PC-9 (cell line): ENCODE measurements around the gene TSPEAR. TPM values are rescaled to one million over a fixed set of nuclear protein-coding genes. Genes with fewer than 3 reads are reported as not detected.
"Not testable (repeated sequence)": the region's sequence is repeated elsewhere in the genome, so short reads cannot be mapped to it uniquely, and the experiment has no call there.

ENCODE experiments used
- BruUV-seq: library from RNA; stranded (reverse); fragments of 400-500 nt; replicated peaks from 2 replicates; lab custom pipeline; 2021; lab: Mats Ljungman, UMichigan
- CTCF ChIA-PET: fragments of 300-600 bp; sonication (Branson Sonifier 250); formaldehyde crosslinking; loops from one replicate; lab custom pipeline; 2022; ENCODE audit warnings: antibody characterized with exemption; lab: Charles Lee
- POLR2A ChIA-PET: fragments of 300-600 bp; sonication (Branson Sonifier 250); formaldehyde crosslinking; loops from one replicate; lab custom pipeline; 2022; ENCODE audit warnings: antibody characterized with exemption; ENCODE audit not compliant: unreplicated experiment; lab: Charles Lee
- DNase-seq, 2 experiments: peaks; one replicate each; pipeline versions ENCODE4 v3.0.0 to v3.0.0-alpha.2; 2015 to 2022; ENCODE audit warnings: mixed read lengths in 1 of 2
- H2AFZ ChIP-seq: fragments of 200-600 bp; sonication (generic); 2 replicates; pipeline ENCODE4 v1.8.1; 2017; ENCODE audit warnings: antibody characterized with exemption
- H3F3A ChIP-seq: fragments of 200-600 bp; sonication (generic); 2 replicates; pipeline ENCODE4 v1.8.1; 2017; ENCODE audit warnings: antibody characterized with exemption, mild to moderate bottlenecking, low read depth; ENCODE audit not compliant: insufficient read depth
- H3K27ac ChIP-seq: fragments of 200-600 bp; sonication (generic); 2 replicates; pipeline ENCODE4 v1.6.1; 2016; ENCODE audit warnings: mixed run types
- H3K27me3 ChIP-seq: fragments of 200-600 bp; sonication (generic); 2 replicates; pipeline ENCODE4 v1.6.1; 2016; ENCODE audit warnings: low read depth, mixed run types; ENCODE audit not compliant: insufficient read depth
- H3K36me3 ChIP-seq: fragments of 200-600 bp; sonication (generic); 2 replicates; pipeline ENCODE4 v1.6.1; 2016; ENCODE audit warnings: low read depth, mixed run types
- H3K4me1 ChIP-seq: fragments of 200-600 bp; sonication (generic); replicated peaks from 2 replicates; pipeline ENCODE4 v1.6.1; 2016; ENCODE audit warnings: mixed run types; ENCODE audit not compliant: insufficient read depth
- H3K4me2 ChIP-seq: fragments of 200-600 bp; sonication (generic); 2 replicates; pipeline ENCODE4 v1.6.1; 2017; ENCODE audit warnings: mixed run types
- H3K4me3 ChIP-seq: fragments of 200-600 bp; sonication (generic); 2 replicates; pipeline ENCODE4 v1.6.1; 2016; ENCODE audit warnings: mixed run types
- H3K79me2 ChIP-seq: fragments of 200-600 bp; sonication (generic); 2 replicates; pipeline ENCODE4 v1.6.1; 2017; ENCODE audit warnings: low read depth, mixed run types
- H3K9me2 ChIP-seq: fragments of 200-600 bp; sonication (generic); 2 replicates; pipeline ENCODE4 v1.8.1; 2017; ENCODE audit warnings: mild to moderate bottlenecking; ENCODE audit not compliant: insufficient read depth
- H3K9me3 ChIP-seq: fragments of 200-600 bp; sonication (generic); 2 replicates; pipeline ENCODE4 v1.8.1; 2016; ENCODE audit warnings: low read depth; ENCODE audit not compliant: insufficient read depth
- H4K20me1 ChIP-seq: fragments of 200-600 bp; sonication (generic); 2 replicates; pipeline ENCODE4 v1.8.1; 2017; ENCODE audit not compliant: insufficient read depth
- CTCF ChIP-seq: fragments of 200-600 bp; sonication (generic); conservative IDR thresholded peaks from 2 replicates; pipeline ENCODE4 v1.6.1; 2017; ENCODE audit warnings: mixed run types, antibody characterized with exemption, mild to moderate bottlenecking, moderate library complexity
- EZH2 ChIP-seq: fragments of 200-600 bp; sonication (generic); IDR thresholded peaks from 2 replicates; pipeline ENCODE4 v1.8.0; 2017; ENCODE audit warnings: antibody characterized with exemption, low read depth
- intact Hi-C: fragments of 100-400 bp; cut with micrococcal nuclease; formaldehyde crosslinking; loops from one replicate; pipeline ENCODE4 v1.10.0; 2022; ENCODE audit not compliant: unreplicated experiment
- total RNA-seq: library from RNA; stranded (reverse); gene quantifications from 2 replicates; pipeline ENCODE4 v1.2.3, GENCODE V29; 2021

TSPEAR gene
- total RNA-seq, 1 experiment from 2014 or later: not detected

GRCh38 chr21:44649521-44650100, 61.8 kb downstream of the TSPEAR start:
- H3K4me3 ChIP-seq: no peak overlapping the region
- no peaks in the 10 kb centered on the region for H3K9me3 ChIP-seq
- H3K27me3 ChIP-seq: peaks cover 74% of the 10 kb centered on the region
- no peak overlapping the region for H3K27ac ChIP-seq
- no TSS peak for BruUV-seq
- intact Hi-C loops: no loop called here
- ChIA-PET CTCF (no interaction called here), POLR2A (no interaction called here)
- H2AFZ ChIP-seq: no peak overlapping the region
- H3K36me3 ChIP-seq: no peaks in the 10 kb centered on the region
- no peaks in the 10 kb centered on the region for H3K9me2 ChIP-seq
- H4K20me1 ChIP-seq: no peaks in the 10 kb centered on the region
- TF ChIP-seq CTCF (no peak), EZH2 (no peak)
- no peaks in the 10 kb centered on the region for H3K79me2 ChIP-seq
- no peaks in the 10 kb centered on the region for H3K4me1 ChIP-seq
- no peak for DNase-seq
- H3F3A ChIP-seq: no peaks in the 10 kb centered on the region
- no peak overlapping the region for H3K4me2 ChIP-seq

- H3K79me2 ChIP-seq: no peaks in the 10 kb centered on the region
- peaks cover 65% of the 10 kb centered on the region for H3K27me3 ChIP-seq
- no peaks in the 10 kb centered on the region for H3K36me3 ChIP-seq
- intact Hi-C loops: no loop called here
- H3K4me3 ChIP-seq: no peak overlapping the region
- BruUV-seq: no TSS peak
- H2AFZ ChIP-seq: no peak overlapping the region
- no peak for DNase-seq
- H3K4me1 ChIP-seq: no peaks in the 10 kb centered on the region
- CTCF ChIA-PET: no interaction called here
- H3K4me2 ChIP-seq: no peak overlapping the region
- H3F3A ChIP-seq: no peaks in the 10 kb centered on the region
- H3K27ac ChIP-seq: no peak overlapping the region
- no peak for TF ChIP-seq CTCF
- no peak for TF ChIP-seq EZH2
- H3K9me3 ChIP-seq: no peaks in the 10 kb centered on the region
- no peaks in the 10 kb centered on the region for H4K20me1 ChIP-seq
- POLR2A ChIA-PET: no interaction called here
- H3K9me2 ChIP-seq: no peaks in the 10 kb centered on the region
Observed at GRCh38 chr21:44648557-44649311, 62.6 kb downstream of the TSPEAR start.

GRCh38 chr21:44647222-44647552, 64.2 kb downstream of the TSPEAR start:
- TF ChIP-seq CTCF (no peak), EZH2 (no peak)
- Histone ChIP-seq H3K4me2 (no peak overlapping the region), H2AFZ (no peak overlapping the region), H3K27ac (no peak overlapping the region), H3K27me3 (peaks cover 52% of the 10 kb centered on the region), H3F3A (no peaks in the 10 kb centered on the region), H3K9me3 (no peaks in the 10 kb centered on the region), H4K20me1 (no peaks in the 10 kb centered on the region), H3K36me3 (no peaks in the 10 kb centered on the region), H3K9me2 (no peaks in the 10 kb centered on the region), H3K4me3 (no peak overlapping the region), H3K4me1 (no peaks in the 10 kb centered on the region), H3K79me2 (no peaks in the 10 kb centered on the region)
- intact Hi-C loops: no loop called here
- DNase-seq: no peak
- POLR2A ChIA-PET: no interaction called here
- no TSS peak for BruUV-seq
- CTCF ChIA-PET: interaction anchor here (0.6 kb wide), 1 partner anchor 477 kb away, joined by 4 read pairs; no protein-coding TSS in a partner anchor

GRCh38 chr21:44646366-44647221, 64.8 kb downstream of the TSPEAR start, which contains the start of gene KRTAP10-11:
KRTAP10-11 (plus strand) TSS chr21:44646414; CDS start chr21:44646459, 45 bp downstream.
- H3K9me2 ChIP-seq, H3K27ac ChIP-seq, H2AFZ ChIP-seq, H3K4me3 ChIP-seq, intact Hi-C loops, H3F3A ChIP-seq, CTCF ChIA-PET, H3K4me2 ChIP-seq, POLR2A ChIA-PET, H3K9me3 ChIP-seq, BruUV-seq, H3K79me2 ChIP-seq, H3K4me1 ChIP-seq, DNase-seq, H3K36me3 ChIP-seq, H4K20me1 ChIP-seq: not testable (repeated sequence)
- H3K27me3 ChIP-seq: peaks cover 54% of the 10 kb centered on the region
